ENCODE data around the gene SRGAP3.

- TF ChIP-seq EZH2phosphoT487 (IDR thresholded peaks at IDR 0.05; ENCODE audit: insufficient read depth, low read depth), result no peak
- no peak for TF ChIP-seq EZH2 (IDR thresholded peaks at IDR 0.05; ENCODE audit: insufficient read depth, poor library complexity, severe bottlenecking)
These were observed 280.2 kb downstream of the SRGAP3 start for GRCh38 chr3:8969241-8969640.
